GM18867 (cell line): ENCODE measurements around the gene UAP1L1.
A peak's percentile ranks its signal among the peaks of the same experiment; 100 is the strongest.

Experiments
- ATAC-seq: cut with Tn5 transposase; IDR thresholded peaks from one replicate; pipeline ENCODE4 v1.9.1; 2021; ENCODE audit warnings: mild to moderate bottlenecking, moderate library complexity; ENCODE audit not compliant: unreplicated experiment

The UAP1L1 gene

DNA sequence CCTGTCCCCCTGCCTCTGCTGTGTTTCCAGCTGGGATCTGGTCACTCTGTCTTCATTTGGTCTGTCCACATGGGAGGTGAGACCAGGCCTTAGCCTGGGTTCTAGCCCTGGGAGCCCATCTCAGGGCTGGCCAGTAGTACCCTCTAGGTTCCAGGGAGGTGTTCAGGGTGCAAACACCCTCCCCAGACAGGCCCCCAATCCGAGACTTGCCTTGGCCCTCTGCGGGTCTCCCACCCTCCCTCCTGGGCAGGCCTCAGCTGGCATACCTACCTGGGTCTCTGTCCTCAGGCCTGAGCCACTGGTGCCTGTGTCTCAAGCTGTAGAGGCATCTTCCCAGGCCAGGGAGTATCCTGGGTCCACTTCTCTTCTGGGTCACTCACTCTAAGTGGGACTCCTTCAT is 6.0 kb upstream of the UAP1L1 start:
- ATAC-seq: no peak

DNA sequence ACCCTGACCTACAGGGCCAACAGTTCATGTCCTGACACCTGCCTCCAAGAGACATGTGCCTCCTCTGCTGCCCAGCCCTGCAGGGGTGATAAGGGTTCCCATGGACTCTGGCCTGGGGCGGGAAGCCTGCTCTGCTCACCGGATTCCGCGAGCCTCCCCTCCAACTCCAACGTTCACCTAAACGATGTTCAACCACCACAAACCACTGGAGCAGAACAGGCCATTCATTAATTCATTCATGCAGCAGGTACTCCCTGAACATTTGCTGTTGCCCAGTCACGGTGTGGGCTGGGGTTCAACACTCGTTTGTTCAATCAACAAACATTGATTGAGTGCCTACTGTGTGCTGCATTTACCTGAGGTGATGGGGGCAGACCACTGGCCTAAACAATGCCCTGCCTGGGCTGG is 3.3 kb upstream of the UAP1L1 start:
- no peak for ATAC-seq

DNA sequence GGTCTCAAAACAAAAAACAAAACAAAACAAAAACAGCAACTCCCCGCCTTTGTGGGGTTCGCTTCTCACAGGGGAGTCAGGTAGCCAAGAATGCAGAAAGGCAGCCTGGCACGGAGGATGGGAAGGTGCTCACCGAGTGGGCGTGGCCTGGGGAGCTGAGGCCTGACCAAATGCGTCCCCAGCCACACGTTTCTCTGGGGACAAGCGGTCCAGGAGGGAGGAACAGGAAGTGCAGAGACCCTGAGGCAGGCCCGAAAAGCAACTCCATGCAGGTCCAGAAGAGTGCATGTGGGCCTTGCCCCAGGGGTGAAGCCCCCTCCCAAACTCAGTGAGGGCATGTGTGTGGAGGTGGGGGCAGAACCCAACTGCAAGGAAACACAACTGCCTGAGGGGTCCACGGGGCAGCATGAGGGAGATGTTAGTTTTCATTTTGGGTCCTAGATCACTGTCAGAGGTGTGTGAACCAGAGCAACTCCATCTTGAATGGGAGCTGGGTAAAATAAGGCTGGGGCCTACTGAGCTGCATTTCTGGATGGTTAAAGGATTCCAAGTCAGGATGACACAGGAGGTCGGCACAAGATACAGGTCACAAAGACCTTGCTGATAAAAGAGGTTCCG is 2.6 kb upstream of the UAP1L1 start:
- ATAC-seq: no peak

DNA sequence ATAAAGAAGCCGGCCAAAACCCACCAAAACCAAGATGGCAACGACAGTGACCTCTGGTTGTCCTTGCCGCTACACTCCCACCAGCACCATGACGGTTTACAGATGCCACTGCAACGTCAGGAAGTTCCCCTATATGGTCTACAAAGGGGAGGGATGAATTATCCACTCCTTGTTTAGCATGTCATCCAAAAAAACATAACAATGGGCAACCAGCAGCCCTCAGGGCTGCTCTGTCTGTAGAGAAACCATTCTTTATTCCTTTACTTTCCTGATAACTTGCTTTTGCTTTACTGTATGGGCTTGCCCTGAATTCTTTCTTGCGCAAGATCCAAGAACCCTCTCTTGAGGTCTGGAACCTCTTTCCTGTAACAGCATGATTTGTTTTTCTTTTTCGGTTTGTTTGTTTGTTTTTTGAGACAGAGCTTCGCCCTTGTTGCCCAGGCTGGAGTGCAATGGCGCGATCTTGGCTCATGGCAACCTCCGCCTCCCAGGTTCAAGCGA is 2.0 kb upstream of the UAP1L1 start:
- ATAC-seq: no peak

DNA sequence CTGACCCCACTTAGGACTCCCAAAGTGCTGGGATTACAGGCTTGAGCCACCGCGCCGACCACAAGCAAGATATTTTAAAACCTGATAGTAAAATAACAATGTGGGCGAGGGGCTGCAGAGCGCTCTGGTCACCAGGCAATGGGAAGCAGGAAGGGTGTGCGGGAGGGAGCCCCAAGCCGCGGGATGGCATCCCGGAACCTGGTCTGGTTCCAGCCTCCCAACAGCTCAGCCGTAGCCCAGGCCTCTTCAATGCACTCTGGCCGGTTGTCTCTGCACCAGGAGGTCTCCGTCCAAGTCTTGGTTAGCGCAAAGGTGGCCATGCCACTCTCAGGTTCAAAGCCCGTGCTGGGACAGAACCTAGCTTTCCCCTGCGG is 694 bp upstream of the UAP1L1 start:
- no peak for ATAC-seq

DNA sequence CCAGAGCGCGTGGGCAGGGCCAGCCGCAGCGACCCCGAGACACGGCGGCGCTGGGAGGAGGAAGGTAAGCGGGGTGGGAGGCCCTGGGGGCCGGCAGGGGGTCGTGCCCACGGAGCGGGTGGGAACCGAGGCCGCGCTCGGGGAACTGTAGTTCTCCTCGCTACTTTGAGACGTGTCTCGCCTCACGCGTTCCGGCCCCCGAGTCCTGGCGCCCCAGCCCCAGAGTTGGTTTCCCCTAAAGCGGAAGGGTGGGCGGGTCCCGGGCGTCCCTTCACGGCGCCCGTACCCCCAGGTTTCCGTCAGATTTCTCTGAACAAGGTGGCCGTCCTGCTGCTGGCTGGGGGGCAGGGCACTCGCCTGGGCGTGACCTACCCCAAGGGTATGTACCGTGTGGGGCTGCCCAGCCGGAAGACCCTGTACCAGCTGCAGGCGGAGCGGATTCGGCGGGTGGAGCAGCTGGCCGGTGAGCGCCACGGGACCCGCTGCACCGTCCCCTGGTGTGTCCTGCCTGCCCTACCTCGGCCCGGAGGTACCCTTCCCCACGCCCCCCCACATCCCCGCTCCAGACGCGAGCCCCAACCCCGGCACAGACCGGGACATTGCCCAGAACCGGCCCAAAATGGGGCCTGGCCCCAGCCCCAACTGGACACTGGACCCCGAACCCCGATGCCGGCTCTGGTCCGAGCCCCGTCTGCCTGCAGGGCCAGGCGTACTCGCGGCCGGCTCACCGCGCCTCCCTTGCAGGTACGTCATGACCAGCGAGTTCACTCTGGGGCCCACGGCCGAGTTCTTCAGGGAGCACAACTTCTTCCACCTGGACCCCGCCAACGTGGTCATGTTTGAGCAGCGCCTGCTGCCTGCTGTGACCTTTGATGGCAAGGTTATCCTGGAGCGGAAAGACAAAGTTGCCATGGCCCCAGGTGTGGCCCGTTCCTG is 709 bp downstream of the UAP1L1 start:
- no peak for ATAC-seq

DNA sequence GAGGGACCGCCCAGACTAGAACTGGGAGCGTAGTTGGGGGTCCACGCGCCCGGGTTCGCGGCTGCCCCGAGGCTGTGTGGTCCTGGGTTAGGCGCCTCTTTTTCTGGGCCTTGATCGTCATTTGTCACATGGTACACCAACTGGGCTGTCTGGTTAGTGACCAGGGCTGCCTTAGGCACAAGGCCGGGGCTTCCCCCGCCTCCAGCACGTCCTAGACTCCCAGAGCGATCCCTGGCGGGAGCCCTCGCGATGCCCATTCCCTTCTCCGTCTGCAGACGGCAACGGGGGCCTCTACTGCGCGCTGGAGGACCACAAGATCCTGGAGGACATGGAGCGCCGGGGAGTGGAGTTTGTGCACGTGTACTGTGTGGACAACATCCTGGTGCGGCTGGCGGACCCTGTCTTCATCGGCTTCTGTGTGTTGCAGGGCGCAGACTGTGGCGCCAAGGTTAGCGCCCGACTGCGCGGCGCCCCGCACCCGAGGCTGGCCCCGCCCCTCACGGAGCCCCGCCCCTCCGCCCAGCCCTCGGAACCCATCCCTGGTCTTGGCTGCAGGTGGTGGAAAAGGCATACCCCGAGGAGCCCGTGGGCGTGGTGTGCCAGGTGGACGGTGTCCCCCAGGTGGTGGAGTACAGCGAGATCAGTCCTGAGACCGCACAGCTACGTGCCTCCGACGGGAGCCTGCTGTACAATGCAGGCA is 1.5 kb downstream of the UAP1L1 start:
- no peak for ATAC-seq

DNA sequence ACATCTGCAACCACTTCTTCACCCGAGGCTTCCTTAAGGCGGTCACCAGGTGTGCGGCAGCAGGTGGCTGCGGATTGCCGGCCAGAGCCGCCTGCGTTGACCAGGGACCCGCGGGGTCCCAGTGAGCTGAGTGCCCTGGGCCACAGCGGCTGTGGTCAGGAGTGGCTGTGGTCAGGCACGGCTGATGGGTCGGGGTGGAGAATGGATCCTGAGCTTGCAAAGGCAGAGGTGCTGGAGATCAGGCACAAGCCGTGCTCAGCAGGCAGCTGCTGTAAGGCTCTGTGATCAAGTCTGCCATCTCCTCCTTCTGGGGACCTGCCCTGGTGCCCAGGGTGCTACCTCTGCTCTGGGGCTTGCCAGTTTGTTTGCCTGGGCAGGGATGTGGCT is 2.1 kb downstream of the UAP1L1 start:
- ATAC-seq: no peak

DNA sequence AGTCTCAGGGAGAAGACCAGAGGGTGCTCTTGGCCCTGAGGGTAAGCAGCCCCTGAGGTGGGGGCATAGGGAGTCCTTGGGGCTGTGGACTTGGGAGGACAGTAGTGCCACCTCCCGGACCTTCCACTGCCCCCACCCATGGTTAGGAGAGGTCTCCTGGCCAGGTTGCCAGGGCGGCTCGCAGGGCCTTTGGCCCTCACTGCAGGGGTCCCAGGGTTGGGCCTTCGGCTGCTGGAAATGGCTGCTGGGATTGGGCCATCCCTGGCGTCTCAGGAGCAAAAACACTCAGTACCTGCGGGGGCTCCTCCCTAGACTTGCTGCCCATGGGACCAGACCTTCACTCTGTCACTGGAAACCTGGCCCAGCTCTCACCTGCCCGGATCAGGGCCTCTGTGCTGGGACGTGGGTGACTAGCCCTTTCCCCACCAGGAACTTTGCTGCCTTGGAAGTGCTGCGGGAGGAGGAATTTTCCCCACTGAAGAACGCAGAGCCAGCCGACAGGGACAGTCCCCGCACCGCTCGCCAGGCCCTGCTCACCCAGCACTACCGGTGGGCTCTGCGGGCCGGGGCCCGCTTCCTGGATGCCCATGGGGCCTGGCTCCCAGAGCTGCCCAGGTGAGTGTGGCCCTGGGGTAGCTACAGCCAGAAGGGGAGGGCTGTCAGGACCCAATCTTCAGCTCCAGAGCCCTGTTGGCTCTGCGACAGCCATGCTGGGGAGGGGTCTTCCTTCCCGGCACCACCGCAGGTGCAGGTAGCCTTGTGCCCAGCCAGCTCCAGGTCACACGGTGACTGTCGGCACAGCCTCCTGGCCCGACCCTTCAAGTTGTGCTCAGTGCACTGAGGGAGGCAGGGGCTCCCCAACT is 3.2 kb downstream of the UAP1L1 start:
- ATAC-seq: no peak

DNA sequence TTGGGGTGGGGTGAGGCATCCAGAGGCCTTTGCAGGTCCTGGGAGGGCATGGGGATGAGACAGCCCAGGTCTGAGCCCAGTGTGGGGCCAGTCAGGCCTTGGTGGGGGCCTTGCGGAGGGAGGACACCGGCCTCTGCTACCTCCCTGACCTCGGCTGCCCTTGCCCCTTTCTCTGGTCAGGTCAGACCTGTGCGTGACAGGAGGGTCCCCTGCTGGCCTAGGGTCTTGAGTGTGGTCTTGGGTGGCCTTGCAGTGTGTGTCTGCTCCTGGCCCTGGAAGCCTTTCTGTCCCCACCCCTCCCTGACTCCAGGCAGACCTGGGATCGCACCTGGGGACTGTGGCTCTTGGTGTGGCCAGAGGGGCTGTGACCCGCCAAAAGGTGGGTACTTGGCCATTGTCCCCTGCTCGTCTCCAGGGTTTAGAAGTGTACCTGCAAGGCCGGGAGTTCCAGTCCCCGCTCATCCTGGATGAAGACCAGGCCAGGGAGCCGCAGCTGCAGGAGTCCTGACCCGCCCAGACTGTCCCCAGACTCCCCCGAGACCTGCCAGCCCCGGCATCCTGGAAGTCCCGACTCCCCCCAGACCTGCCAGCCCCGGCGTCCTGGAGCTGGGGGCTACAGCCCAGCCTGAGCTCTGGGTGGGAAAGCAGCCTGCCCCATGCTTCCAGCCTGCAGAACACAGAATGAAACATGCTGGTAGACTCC is 5.1 kb downstream of the UAP1L1 start:
- ATAC-seq: no peak

DNA sequence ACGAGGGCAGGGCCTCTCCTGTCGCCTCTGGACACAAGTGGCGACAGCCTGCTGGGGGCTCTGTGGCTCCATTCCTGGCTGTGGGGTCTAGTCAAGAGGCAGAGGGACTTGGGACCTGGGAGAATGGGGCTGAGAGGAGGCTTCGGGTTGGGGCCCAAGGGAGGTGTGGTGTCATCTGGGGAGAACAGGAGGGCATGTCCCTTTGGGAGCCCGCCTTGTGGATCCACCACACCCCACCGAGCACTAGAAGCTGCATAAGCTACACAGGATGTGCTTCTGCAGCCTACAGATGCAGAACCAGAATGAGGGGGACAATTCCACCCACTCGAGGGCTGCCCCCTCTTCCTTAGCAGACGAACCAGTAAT is 5.6 kb downstream of the UAP1L1 start:
- no peak for ATAC-seq

DNA sequence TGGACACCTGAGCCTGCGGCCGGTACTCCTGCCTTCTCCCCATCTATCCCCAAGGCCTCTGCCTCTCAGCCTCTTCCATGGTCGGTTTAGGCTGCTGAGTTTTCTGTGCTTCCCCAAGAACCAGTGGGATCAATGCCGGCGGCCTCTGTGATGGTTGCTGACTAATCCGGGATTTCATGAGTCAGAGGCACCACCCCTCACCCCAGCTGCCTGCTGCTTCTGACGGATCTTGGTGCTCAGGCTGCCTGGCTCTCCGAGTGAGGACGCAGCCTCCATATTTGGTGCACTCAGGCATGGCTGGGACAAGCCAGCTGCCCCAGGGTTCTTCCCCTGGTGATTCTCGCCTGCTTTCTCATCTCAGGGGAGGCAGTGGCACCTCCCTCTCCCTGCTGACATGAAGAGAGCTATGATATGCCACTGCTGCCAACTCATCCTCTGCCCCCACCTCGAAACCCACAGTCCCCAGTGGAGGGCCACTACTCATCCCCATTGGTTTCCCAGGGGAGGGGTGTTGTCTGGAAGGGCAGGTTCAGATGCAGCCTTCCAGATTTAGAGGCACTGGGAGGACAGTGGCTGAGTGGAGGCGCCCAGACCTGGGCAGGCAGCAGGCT is 6.2 kb downstream of the UAP1L1 start:
- no peak for ATAC-seq

DNA sequence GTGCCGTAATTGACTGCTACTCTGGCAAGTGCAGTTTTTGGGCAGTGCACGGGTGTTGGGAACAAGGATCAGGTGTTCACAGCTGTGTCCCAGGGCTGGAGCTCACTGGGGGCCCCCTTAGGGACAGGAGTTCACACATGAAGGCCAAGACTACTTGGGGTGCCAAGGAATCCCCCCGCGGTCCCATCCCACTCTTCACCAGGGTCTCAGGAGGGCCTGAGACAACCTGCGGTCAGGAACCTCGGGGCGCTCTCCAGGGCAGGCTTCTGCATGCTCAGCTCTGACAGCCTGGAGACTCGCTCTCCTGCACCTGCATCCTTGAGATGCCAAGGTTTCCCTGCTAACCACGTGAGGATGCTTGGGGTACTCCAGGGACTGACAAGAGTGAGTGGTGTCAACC is 7.2 kb downstream of the UAP1L1 start:
- no peak for ATAC-seq

DNA sequence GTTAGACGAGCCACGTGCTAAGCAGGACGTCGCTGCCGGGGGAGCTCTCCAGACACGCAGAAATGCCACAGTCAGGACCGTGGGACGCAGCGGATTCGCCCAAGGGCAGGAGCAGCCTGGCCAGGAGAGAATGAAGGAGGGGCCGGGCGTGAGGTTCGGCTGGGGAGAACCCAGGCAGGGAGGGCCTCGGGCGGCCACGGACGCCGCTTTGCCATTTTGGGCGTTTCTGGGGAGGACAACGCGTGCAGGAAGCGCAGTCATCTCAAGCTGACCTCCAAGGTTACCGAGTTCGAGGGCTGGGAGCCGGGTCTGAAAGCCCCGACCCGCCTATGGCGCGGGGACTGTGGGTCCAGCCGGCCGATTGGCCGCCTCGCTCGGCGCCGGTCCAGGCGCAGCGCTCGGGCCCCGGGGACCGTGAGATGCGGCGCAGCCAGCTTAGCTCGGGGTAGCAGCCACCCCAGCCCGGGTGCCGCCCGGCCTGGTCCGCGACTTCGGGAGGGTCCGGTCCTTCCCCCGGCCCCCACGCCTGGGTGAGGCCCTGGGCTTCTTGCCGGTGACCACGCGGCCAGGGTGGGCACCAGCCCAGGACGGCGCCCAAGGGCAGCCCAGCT is 8.7 kb downstream of the UAP1L1 start:
- peak; percentile 19 for ATAC-seq

DNA sequence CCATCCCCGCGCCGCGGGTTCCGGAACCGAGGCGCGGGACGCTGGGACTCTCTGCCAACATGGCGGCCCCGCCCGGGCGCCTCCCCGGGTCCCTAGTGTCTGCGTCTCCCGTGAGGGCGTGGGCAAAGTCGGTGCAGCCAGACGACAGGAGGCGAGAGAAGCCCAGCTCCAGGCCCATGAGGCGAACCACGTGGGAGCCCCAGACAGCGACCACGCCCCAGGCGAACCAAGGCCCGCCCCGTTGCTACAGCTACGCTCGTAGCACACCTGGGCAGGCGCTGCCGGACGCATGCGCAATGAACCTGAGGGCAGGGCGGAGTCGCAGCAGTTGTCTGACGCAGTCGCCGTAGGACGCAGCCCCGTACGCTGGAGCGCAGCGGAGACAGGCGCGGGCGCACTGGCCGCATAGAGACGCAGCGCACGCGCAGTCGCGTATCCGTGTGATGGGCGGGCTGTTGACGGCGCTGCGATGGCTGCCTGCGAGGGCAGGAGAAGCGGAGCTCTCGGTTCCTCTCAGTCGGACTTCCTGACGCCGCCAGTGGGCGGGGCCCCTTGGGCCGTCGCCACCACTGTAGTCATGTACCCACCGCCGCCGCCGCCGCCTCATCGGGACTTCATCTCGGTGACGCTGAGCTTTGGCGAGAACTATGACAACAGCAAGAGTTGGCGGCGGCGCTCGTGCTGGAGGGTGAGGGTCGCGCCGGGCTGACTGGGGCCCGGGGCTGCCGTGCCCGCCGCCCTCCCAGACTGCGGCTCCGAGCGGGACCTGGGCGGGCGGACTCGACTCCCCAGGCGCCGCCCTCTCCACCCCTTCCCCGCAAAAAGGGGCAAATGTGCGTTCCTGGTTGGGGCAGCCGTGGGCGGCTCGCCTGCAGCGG is 9.5 kb downstream of the UAP1L1 start, which contains the start of gene MAN1B1:
TSS of gene MAN1B1 (plus strand) at position 455 of the 878 bp plus-strand sequence. CDS start at position 470, 15 bp downstream.
- peak; percentile 72 for ATAC-seq

DNA sequence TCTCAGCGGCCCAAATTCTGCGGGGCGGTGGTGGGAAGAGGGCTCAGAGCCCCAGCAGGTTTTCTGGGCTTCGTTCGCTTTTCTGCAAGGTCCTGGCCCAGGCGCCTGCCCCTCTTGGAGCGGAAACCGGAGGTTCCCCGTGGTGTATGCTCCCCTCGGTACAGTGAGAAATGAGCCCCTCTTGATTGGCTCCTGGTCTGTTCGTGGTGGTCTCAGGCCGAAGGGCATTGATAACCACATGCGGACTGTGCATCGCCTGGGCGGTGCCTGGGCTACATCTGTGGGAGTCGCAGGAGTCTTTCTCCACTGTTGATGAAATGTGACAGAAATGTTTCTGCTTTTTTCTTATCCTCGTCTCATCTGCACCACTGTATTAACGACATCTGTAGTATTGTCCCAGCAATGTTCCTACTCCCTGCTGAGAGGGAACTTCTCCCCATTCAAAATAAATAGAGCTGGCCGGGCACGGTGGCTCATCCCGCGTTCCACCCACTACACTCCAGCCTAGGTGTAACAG is 10.2 kb downstream of the UAP1L1 start:
- peak; percentile 0 for ATAC-seq

DNA sequence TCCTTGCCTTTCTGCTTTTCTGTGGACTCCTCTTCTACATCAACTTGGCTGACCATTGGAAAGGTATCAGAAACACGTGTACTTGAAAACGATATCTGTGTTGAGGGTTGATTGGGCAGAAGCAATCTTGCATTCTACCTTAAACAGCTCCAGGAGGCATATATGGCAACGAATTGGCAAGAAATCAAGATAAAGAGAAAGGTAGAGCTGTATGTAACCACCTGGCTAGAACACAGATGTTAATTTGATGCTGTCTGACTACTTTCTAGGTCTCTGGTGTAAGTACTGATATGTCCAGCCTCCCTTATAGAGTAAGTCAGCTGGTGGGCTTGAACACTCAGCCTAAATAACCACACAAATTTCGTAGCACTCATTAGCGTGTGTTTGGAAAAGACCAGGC is 10.8 kb downstream of the UAP1L1 start:
- no peak for ATAC-seq
